SHP77 (cell line): ENCODE data around the gene TBCD.

Experiments used
- DNase-seq, 2 experiments: peaks; one replicate each; lab custom pipeline; 2025; lab: John Stamatoyannopoulos, UW

Gene TBCD

DNA sequence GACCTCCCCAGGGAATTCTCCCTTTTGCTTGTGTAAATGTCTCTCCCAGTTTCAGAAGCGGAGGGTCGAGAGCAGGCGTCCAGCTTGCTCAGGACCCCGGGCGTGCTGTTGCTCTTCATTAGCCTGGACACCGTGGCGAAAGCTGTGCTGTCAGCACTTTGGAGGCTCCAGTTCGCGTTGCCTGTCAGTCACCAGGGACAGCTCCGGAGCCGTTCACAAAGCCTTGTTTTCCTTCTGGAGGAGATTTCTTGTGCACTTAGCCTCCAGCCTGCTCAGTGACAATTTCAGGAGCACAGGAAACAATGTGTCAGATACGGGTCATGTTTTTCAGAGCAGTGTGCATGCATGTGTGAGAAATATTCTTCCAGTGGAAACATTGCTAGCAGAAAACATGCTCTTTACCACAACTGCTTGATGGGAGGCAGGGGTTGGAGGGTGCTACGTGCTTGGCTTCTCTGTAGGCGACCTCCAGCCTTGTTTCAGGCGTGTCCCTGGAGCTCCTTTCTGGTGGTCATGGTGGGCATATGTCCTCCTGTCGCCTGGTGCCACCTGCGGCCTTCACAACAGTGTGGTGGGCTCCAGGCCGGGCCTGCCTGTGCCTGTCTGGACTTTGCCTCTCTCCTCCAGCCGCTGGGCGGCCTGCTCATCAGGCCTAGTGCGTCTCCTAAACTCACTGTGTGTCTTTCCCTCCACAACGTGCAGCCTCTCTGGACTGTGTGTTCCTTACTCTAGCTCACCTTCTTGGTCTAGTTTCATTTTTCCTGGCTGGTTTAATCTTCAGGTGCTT lies 59.0 kb downstream of the TBCD start:
- no peak for DNase-seq

DNA sequence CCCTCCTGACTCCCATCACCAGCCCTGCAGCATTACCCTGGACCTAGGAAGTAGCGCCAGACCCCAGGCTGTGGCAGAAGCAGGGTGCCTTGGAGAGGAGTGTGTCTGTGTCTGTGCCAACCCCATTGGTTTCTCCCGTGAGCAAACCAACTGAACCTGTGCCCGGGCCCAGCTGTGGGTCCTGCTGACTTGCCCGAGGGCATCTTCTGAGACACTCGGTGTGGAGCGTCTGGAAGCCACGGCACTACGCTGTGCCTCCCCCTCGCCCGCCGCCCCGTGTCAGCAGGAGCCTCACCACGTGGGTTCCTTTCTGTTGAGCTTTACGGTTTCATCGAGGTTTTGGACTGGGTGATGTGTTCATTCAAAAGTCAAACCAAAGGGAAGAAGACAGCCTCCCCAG lies 60.2 kb downstream of the TBCD start:
- no peak for DNase-seq

DNA sequence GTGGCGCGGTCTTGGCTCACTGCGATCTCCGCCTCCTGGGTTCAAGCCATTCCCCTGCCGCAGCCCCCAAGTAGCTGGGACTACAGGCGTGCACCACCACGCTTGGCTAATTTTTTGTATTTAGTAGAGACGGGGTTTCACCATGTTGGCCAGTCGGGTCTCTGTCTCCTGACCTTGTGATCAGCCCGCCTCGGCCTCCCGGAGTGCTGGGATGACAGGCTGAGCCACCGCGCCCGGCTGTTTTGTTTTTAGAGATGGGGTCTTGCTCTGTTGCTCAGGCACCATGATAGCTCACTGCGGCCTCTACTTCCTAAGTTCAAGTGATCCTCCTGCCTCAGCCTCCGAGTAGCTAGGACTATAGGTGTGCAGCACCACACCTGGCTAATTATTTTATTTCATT lies 60.7 kb downstream of the TBCD start:
- no peak for DNase-seq

DNA sequence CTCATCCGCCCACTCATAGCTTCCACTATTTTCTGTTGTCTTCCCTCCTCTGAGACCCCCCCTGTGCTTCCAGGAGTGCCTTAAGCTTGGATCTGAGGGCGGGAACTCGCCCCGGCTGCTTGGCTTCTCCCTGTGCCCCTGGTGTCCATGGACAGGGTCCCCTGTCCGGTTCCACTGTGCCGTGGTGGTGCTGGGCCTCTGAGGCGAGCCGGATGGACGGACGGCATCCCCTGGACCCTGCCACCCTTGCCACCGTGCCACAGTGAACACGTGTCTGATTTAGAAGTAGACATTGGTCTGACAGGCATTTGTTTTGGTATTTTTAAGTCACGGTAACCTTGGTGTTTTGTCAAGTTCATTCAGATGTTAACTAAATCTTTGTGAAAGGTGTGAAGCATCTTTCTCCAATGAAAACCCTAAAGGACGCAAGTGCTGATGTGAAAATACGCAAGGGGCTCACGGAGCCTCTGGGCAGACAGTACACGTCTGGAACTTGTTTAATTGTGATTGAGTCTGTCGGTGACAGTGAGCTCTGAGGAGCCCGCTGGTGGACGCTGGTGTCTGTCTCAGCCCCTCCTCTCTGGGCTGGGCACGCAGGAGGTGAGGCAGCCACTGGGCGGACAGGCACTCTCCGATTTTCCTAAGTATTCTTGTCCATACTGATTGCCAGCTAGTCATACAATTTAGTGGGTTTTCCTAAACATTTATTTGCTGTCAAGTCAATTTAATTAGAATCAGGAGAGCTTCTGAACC lies 61.6 kb downstream of the TBCD start:
- no peak for DNase-seq

DNA sequence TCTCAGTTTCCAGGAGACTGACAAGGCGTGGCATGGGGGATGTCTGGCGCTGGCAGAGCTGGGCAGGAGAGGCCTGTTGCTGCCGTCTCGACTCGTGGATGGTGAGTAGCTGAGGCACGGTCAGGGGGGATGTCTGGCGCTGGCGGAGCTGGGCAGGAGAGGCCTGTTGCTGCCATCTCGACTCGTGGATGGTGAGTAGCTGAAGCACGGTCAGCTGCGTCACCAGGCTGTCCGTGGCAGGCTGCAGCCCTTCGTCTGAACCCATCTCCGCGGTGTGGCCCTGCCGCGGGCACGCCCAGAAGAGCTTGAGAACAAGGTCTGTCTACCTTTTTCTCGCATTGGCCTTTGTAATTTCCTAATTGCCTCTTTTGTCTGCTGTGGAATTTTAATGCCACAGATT lies 63.0 kb downstream of the TBCD start:
- DNase-seq: no peak

DNA sequence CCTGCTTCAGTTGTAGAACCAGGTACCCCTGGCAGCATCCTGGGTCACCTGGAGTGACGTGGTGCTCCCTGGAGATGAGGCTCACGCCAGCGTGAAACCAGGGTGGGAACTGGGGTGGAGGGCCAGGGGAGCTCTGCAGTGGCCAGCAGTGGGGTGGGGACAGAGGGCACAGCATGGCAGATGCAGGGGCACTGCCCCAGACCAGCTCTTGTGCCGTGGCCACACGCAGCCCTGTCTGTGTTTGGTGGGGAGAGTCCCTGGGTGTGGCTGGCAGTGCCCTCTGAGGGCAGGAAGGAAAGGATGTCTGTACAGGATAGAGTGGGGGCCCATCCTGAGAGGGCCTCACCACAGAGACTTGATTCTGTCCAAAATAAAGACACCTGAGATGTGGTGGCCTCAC lies 63.5 kb downstream of the TBCD start:
- DNase-seq: no peak

DNA sequence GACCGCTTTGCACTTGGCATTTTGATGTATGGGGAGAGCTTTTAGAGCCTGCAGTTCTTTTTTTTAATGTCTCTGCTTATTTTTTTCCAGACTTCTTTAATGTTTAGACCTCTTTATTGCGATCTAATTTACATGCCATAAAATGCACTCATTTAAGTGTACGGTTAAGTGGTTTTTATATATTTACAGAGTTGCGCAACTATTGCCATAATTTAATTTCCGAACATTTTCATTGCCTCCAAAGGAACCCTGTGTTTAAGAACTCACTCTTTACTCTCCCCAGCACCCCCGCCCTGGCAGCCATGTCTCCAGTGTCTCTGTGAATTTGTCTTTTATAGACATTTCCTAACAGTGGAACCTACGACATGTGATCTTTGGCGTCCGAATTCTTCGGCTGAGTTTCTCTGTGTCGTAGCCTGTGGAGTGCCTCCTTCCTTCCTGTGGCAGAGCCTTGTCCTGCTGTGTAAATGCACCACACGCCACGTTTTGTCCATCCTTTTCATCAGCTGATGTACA lies 64.0 kb downstream of the TBCD start:
- no peak for DNase-seq

DNA sequence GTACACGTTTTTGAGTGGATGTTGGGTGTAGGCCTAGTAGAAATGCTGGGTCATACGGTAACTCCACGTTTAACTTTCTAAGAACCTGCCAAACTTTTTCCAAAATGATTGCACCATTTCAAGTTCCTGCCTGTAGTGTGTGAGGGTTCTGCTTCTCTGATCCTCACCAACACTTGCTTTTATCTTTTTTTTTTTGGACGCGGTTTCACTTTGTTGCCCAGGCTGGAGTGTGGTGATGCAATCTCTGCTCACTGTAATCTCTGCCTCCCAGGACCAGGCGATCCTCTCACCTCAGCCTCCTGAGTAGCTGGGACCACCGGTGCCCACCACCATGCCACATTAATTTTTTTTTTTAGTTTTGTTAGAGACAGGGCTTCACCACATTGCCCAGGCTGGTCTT lies 64.5 kb downstream of the TBCD start:
- DNase-seq: no peak

DNA sequence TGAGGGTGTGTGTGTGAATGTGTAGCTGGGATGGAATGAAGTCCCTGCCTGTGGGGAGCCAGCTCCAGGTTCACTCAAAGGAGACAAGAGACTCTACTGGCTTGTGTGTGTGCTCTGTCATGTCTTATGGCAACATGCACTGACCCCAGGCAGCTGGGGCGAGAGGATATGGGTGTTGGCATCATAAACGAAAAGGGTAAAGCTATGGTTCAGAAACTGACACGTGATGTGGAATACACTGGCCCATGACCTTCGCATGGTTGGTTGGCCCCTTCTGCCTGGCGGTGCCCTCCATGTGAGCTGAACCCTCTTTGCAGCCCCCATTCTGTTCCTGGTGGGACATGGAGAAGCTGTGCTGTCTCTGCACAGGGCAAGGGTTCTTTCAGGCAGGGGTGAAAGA lies 66.1 kb downstream of the TBCD start:
- no peak for DNase-seq

DNA sequence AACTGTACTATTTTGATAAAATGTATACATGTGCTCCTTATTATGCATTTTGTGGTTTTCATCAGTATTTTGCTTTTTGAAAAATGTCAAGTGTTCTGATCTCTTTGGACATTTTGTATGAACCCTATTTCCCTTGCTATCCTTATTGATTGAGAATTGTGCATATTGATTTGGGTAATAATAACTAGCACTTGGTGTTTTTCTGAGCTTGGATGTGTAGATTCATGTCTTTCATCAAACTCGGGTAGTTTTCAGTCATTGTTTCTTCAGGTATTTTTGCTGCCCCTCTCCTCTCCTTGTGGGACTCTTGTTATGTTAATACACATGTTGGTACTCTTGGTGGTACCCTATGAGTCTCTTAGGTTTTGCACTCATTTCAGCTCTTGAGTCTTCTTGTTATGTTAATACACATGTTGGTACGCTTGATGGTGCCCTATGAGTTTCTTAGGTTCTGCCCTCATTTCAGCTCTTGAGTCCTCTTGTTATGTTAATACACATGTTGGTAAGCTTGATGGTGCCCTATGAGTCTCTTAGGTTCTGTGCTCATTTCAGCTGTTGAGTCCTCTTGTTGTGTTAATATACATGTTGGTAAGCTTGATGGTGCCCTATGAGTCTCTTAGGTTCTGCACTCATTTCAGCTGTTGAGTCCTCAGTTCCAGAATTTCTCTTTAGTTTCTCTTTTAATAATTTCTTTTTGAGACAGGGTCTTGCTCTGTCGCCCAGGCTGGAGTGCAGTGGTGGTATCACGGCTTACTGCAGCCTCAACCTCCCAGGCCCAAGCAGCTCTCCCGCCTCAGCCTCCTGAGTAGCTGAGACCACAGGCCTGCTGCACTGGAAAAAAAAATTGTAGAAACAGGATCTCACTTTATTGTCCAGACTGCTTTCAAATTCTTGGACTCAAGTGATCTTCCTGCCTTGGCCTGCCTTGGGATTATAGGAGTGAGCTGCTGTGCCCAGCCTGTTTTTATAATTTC lies 68.7 kb downstream of the TBCD start:
- no peak for DNase-seq

DNA sequence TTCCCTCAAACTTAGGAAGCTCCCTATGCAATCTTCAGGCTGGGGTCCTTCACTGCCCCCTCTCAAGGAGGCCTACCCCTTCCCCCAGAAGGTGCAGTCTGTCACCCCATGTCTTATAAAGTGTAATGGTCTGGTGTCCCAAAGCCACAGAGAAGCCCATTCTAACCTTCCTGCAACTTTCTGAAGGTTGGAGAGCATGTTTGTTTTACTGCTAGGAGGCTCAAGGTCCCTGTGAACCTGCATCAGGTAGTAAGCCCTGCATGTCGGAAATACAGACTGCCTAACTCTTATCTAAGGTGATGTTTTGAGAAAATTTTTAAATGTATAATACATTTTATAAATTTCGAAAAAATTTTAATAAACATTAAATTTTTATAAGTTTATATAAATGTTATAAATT lies 69.7 kb downstream of the TBCD start:
- no peak for DNase-seq

DNA sequence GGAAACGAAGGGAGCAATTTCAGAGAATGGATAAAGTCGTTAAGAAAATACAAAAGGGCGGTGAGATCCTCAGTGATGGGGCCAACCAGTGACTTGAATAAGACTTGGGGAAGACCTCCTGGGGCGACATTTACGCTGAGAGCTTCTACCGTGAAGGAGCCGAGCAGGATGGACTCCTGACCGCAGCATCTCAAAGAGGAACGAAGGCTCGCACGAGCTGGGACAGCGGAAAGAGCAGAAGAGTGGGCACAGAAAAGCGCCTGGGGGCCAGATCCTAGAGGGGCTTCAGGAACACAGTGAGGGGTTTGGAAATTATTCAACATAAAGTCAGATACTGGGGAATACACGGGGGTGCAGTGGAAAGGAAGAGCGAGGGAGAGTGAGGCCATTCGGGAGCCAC lies 70.4 kb downstream of the TBCD start:
- no peak for DNase-seq

DNA sequence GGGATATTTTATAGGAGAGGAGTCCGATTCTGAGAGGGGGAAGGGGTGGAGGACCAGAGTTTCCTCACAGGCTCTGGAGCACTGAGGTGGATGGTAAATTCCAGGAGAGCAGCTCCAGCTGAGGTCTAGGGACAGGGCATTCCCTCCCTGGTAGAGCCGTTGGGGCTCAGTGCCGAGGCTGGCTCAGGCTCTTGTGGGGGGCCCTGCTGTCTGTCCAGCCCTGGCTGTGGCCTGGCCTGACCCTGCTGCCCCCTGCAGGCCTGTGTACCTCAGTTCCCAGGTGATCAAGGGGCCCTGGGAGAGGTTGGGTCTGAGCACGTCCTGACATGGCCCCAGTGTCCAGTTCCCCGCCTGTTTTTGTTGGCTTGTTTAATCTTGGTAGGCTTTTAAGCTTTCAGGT lies 71.1 kb downstream of the TBCD start:
- DNase-seq: no peak

DNA sequence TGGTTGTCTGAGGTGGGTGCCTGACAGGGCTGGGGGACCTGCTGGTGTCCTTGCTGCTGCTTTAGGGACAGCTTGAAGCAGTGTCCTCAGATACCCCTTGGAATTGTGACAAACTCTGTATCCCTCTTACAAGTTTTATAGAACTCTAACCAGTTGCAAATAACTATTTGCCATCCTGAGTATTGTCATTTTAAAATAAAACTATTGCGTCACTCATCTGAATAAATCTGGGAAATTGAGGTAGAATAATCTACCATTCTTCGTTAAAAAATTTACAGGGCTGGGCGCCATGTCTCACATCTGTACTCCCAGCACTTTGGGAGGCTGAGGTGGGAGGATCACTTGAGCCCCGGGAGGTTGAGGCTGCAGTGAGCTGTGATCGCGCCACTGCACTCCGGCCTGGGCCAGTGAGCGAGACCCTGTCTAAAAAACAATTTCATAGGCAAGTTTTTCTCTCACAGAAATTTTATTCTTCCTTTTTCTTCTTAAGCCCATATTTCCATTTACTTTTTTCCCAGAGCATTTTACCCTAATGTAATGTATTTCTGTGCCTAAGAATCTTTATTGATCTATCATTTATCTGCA lies 73.8 kb downstream of the TBCD start:
- no peak for DNase-seq

DNA sequence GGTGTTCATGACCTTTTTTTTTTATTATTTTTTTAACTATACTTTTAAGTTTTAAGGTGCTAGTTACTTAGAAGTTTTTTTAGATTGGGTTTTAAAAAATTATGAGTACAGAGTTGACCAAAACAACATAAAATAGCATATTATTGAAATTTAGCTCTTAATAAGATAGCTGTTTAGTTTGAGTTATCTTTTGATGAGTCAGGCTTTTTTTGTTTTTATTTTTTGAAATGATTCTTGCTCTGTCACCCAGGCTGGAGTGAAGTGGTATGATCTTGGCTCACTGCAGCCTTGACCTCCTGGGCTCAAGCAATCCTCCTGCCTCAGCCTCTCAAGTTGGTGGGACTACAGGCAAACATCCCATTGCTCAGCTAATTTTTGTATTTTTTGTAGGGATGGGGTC lies 74.3 kb downstream of the TBCD start:
- no peak for DNase-seq

DNA sequence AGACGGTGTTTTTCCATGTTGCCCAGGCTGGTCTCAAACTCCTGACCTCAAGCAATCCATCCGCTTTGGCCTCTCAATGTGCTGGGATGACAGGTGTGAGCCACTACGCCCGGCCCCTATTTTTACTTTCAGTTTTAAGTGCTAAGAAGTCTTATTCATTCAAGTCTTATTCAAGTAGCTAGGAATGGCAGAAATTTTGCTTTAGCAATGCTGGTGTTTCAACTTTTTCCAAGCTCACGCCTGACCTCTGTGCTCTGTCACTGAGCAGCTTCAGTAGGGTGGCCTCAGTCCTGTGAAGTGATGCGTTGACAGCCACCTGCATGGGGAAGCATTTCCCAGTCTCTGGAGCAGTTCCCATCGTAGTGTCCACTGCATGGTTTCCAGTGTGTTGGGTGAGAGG lies 75.1 kb downstream of the TBCD start:
- DNase-seq: no peak

DNA sequence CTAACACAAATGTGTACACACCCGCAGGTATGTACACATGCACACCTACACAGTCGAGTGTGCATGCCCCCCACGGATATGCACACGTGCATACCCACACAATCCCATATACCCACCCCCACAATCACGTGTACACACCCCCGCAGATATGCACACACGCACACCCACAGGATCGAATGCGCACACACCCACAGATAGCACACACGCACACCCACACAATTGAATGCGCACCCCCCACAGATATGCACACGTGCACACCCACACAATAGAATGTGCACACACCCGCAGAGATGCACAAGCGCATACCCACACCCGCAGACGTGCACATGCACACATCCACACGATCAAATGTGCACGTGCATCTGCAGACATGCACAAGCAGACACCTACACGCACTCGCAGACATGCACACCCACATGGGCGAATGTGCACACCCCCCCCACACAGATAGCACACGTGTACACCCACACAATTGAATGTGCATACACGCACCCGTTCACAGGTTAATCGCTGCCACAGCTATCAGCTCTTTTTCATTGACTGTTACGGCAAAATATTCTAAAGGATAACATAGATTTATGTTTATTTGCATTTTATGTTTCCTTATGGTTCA lies 77.1 kb downstream of the TBCD start:
- no peak for DNase-seq

DNA sequence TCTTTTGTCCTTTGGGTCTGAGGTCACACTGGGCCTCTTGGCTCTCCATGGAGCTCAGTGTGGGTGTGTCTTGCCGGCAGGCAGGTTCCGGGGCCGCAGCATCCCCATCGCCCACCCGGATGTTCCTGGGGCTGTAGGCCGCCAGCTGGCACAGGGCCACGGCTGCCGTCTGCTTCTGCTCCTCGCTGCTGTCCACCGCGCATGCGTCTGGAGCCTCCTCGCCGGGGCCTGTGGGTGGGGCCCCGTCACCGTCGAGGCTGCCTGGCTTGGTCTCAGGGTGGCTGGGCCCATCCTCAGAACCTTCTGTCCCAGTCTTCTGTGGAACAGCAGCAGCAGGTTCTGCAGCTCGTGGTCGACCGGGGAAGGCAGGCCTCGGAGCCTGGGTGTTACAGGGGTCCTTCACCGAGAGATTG lies 78.4 kb downstream of the TBCD start:
- peak; percentile 95 to 98 for DNase-seq

DNA sequence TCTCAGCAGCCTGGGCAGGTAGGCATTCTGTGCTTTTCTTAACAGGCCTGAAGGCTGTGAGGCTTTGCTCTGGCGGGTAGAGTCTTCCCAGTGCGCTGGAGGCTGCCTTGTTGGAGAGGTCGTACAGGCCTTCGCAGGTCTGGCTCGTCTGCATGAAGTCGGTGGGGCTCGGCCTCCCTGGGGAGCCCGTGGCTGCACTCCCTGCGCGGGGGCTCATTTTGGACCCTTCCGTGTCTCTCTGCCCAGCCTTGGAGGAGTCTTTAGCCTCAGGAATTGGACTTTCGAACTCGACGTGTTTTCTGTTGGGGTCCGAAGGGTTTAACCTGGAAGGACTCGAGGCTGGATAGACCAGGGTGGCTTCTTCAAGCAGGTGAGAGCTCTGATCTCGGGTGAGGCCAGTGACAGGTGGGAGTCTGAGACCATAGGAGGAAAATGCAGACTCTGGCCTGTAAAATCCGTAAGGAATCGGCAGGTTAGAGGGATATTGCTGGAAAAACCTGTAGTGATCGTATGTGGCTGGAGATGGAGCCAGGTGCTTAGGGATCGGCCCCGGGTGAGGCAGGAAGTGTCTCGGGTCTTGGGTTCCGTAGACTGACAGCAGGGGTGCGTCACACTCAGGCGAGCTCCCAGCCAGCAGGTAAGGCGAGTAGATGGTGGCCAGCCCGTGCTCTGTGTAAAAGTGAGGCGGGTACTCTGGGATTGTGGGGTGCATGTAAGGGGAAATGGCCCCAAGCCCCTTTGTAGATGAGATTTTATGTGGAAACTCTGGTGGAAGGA lies 79.4 kb downstream of the TBCD start:
- DNase-seq: no peak

DNA sequence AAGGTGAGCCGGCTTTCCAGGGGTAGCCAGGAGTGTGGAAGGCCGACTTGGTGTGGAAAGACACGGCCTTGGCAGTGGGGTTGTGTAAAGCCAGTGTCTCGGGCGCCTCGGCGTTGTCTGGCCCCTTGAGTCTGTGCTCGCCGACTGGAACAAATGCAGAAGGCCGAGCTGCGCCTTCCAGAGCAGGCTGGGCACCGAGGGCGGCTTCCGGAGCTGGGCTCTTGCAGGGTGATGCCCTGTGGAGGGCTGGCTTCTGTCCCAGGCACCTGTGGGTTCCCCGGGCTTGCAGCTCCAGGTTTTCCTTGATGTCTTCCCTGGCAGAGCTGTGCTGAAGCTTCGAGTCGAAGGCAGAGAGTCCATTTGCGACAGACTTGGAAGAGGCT lies 79.9 kb downstream of the TBCD start:
- DNase-seq: no peak

DNA sequence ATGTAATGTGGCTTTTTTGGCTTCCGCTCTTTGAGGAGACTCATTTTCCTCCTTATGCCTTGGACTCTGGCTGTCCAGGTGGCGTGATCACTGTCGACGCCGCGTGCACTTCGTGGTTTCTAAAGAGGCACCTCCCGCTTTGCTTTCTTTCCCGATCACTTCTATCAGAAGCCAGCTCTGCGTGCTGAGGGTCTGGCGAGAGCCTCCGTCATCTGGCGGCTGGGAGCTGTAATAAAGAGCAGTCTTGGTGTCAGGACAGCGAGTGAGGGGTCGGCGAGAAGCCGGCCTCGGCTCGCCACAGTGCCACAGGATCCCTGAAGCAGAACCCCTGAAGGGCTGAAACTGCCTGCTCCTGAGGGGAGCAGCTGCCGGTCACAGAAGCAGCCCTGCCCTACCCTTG lies 80.5 kb downstream of the TBCD start:
- DNase-seq: no peak
